RWPE2 (cell line): ENCODE data around the gene LRMDA.

Experiments used
- ATAC-seq: fragments of 200-7000 bp; cut with Tn5 transposase; 3 replicates; pipeline ENCODE4 v1.9.1; 2021; ENCODE audit warnings: low read depth
- DNase-seq: peaks from one replicate; pipeline ENCODE4 v3.0.0-alpha.2; 2020; ENCODE audit warnings: low spot score
- H3K27ac ChIP-seq: fragments of 450-650 bp; 2 replicates; pipeline ENCODE4 v1.5.1; 2017; ENCODE audit warnings: mild to moderate bottlenecking; ENCODE audit not compliant: poor library complexity, severe bottlenecking
- H3K27me3 ChIP-seq: fragments of 250-450 bp; sonication (Bioruptor Pico); 2 replicates; pipeline ENCODE4 v1.5.1; 2021; ENCODE audit warnings: mild to moderate bottlenecking, moderate library complexity; ENCODE audit not compliant: insufficient read depth, poor library complexity, severe bottlenecking
- H3K36me3 ChIP-seq: fragments of 250-450 bp; sonication (Bioruptor Pico); 2 replicates; pipeline ENCODE4 v1.5.1; 2020; ENCODE audit warnings: low read depth, mild to moderate bottlenecking, moderate library complexity
- H3K4me1 ChIP-seq: fragments of 250-450 bp; sonication (Bioruptor Pico); 2 replicates; pipeline ENCODE4 v1.5.1; 2021; ENCODE audit warnings: mild to moderate bottlenecking, moderate library complexity; ENCODE audit not compliant: insufficient read depth, poor library complexity, severe bottlenecking
- H3K4me3 ChIP-seq: fragments of 250-450 bp; sonication (Bioruptor Pico); 2 replicates; pipeline ENCODE4 v1.5.1; 2021; ENCODE audit warnings: mild to moderate bottlenecking, moderate library complexity; ENCODE audit not compliant: severe bottlenecking
- H3K9me3 ChIP-seq: fragments of 250-450 bp; sonication (Bioruptor Pico); 2 replicates; pipeline ENCODE4 v1.5.1; 2021; ENCODE audit warnings: mild to moderate bottlenecking, moderate library complexity; ENCODE audit not compliant: severe bottlenecking
- CTCF ChIP-seq: fragments of 450-650 bp; IDR thresholded peaks from one replicate; pipeline ENCODE4 v1.5.1; 2017; ENCODE audit warnings: mild to moderate bottlenecking, moderate library complexity; ENCODE audit not compliant: poor library complexity, severe bottlenecking

LRMDA gene

GRCh38 chr10:75779276-75779675 lies 347.9 kb downstream of the LRMDA start:
- TF ChIP-seq CTCF: no peak
- Histone ChIP-seq H3K27ac (no peak overlapping the region), H3K27me3 (peaks cover 4% of the 10 kb centered on the region), H3K36me3 (no peaks in the 10 kb centered on the region), H3K4me3 (no peak overlapping the region), H3K9me3 (no peaks in the 10 kb centered on the region), H3K4me1 (no peaks in the 10 kb centered on the region)
- DNase-seq (no peak), ATAC-seq (no peak)

- Histone ChIP-seq H3K27ac (no peak overlapping the region), H3K4me3 (no peak overlapping the region), H3K36me3 (no peaks in the 10 kb centered on the region), H3K27me3 (peaks cover 4% of the 10 kb centered on the region), H3K9me3 (no peaks in the 10 kb centered on the region), H3K4me1 (no peaks in the 10 kb centered on the region)
- no peak for DNase-seq
- no peak for ATAC-seq
- no peak for TF ChIP-seq CTCF
These were observed 351.2 kb downstream of the LRMDA start for GRCh38 chr10:75782463-75783248.

GRCh38 chr10:75788394-75789205 lies 357.2 kb downstream of the LRMDA start:
- Histone ChIP-seq H3K4me3 (no peak overlapping the region), H3K27me3 (no peaks in the 10 kb centered on the region), H3K9me3 (no peaks in the 10 kb centered on the region), H3K27ac (no peak overlapping the region), H3K36me3 (no peaks in the 10 kb centered on the region), H3K4me1 (no peaks in the 10 kb centered on the region)
- no peak for TF ChIP-seq CTCF
- no peak for DNase-seq
- ATAC-seq: no peak

- Histone ChIP-seq H3K4me3 (no peak overlapping the region), H3K27me3 (no peaks in the 10 kb centered on the region), H3K27ac (no peak overlapping the region), H3K36me3 (no peaks in the 10 kb centered on the region), H3K4me1 (no peaks in the 10 kb centered on the region), H3K9me3 (no peaks in the 10 kb centered on the region)
- ATAC-seq (no peak), DNase-seq (no peak)
- TF ChIP-seq CTCF: no peak
These were observed 362.4 kb downstream of the LRMDA start for GRCh38 chr10:75793848-75794247.
